ENCODE measurements around the gene TRMT2A. TPM values are rescaled to one million over a fixed set of nuclear protein-coding genes. Genes with fewer than 3 reads are reported as not detected.

Gene TRMT2A
- total RNA-seq, 2 experiments from 2014 or later: 79.3 to 84.2 TPM

- H3K9me3 ChIP-seq (ENCODE audit: control insufficient read depth in 1 of 2, insufficient read depth in 1 of 2, low read length in 2 of 2): no peaks in the 10 kb centered on the region
- no peak for TF ChIP-seq CTCF (IDR thresholded peaks at IDR 0.05)
- H3K27ac ChIP-seq (ENCODE audit: low read depth in 1 of 2, low read length in 2 of 2): no peak overlapping the region
- no peak overlapping the region for H3K4me3 ChIP-seq (ENCODE audit: low read length)
- peaks cover 15% of the 10 kb centered on the region for H3K4me1 ChIP-seq (ENCODE audit: insufficient read depth, low read length)
- intact Hi-C loops (cut with DNase I, micrococcal nuclease): no loop called here
- no peak for ATAC-seq (ENCODE audit: poor library complexity)
- Mint-ChIP-seq H3K4me3 (no peak overlapping the region), H3K9me3 (no peaks in the 10 kb centered on the region), H3K27ac (no peak overlapping the region), H3K27me3 (no peaks in the 10 kb centered on the region), H3K36me3 (ENCODE audit: low read depth) (no peaks in the 10 kb centered on the region), H3K4me1 (ENCODE audit: low read depth) (no peaks in the 10 kb centered on the region)
- ChIA-PET POLR2A (no interaction called here), CTCF (no interaction called here)
- no peak for DNase-seq
- H3K27me3 ChIP-seq (ENCODE audit: control insufficient read depth in 1 of 2, insufficient read depth in 2 of 2, low read length in 2 of 2): peaks cover 4 to 6% of the 10 kb centered on the region in 2 experiments
- no peaks in the 10 kb centered on the region for H3K36me3 ChIP-seq (ENCODE audit: insufficient read depth, low read length)
These were observed 34.2 kb upstream of the TRMT2A start for GRCh38 chr22:20151276-20151588.

DNA sequence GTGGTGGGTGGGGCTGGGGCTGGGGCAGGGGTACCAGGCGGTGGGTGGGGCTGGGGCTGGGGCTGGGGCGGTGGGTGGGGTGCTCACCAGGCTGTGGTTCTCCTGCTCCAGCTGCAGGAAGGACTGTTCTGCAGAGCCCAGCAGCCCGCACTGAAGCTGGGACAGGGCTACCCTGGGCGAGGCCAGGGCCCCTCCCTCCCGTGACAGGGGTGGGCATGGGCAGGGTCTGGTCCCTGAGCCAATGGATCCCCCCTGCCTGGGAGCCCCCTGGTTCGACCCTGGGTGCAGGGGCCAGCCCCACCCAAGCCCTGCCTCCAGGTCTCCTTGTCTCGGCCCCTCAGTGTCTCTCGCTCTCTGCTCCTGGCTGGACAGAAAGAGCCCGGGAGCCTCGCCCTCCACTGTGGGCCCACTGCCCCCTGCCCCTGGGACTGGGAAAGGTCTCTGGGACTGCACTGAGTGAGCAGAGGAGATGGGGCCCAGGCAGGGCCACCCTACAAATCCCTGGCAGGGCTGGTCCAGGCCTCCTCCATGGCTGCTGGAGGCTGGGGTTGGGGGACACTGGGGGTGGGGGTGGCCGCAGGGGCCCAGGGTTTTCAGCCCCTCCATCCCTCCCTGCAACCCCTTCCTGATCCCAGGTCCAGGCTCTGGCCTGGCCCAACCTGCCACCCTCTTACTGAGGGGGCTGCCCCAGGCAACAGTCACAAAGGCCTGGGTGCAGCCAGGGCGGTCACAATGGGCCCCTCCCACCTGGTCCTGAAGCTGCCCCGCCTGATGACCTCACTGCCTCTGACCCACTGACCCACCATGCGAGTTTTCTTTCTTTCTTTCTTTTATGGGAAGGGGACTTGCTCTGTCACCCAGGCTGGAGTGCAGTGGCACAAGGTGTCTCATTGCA lies 33.6 kb upstream of the TRMT2A start, which contains the start of gene CCDC188:
Gene CCDC188 (minus strand): TSS at position 675 of the 895 bp plus-strand sequence. CDS start 69 bp downstream, at position 606.
- peaks cover 0 to 4% of the 10 kb centered on the region in 2 experiments for H3K27me3 ChIP-seq (ENCODE audit: control insufficient read depth in 1 of 2, insufficient read depth in 2 of 2, low read length in 2 of 2)
- Mint-ChIP-seq H3K27ac (no peak within 1 kb of the TSS), H3K36me3 (ENCODE audit: low read depth) (no peaks in the 10 kb centered on the region), H3K4me3 (no peak within 1 kb of the TSS), H3K4me1 (ENCODE audit: low read depth) (no peaks in the 10 kb centered on the region), H3K27me3 (no peaks in the 10 kb centered on the region), H3K9me3 (no peaks in the 10 kb centered on the region)
- ChIA-PET POLR2A (no interaction called here), CTCF (no interaction called here)
- DNase-seq: no peak
- no peak for ATAC-seq (ENCODE audit: poor library complexity)
- H3K9me3 ChIP-seq (ENCODE audit: control insufficient read depth in 1 of 2, insufficient read depth in 1 of 2, low read length in 2 of 2): no peaks in the 10 kb centered on the region
- no peak for TF ChIP-seq CTCF (IDR thresholded peaks at IDR 0.05)
- intact Hi-C loops (cut with DNase I, micrococcal nuclease): no loop called here
- H3K27ac ChIP-seq (ENCODE audit: low read depth in 1 of 2, low read length in 2 of 2): no peak within 1 kb of the TSS
- H3K36me3 ChIP-seq (ENCODE audit: insufficient read depth, low read length): no peaks in the 10 kb centered on the region
- peaks cover 13% of the 10 kb centered on the region for H3K4me1 ChIP-seq (ENCODE audit: insufficient read depth, low read length)
- no peak within 1 kb of the TSS for H3K4me3 ChIP-seq (ENCODE audit: low read length)

DNA sequence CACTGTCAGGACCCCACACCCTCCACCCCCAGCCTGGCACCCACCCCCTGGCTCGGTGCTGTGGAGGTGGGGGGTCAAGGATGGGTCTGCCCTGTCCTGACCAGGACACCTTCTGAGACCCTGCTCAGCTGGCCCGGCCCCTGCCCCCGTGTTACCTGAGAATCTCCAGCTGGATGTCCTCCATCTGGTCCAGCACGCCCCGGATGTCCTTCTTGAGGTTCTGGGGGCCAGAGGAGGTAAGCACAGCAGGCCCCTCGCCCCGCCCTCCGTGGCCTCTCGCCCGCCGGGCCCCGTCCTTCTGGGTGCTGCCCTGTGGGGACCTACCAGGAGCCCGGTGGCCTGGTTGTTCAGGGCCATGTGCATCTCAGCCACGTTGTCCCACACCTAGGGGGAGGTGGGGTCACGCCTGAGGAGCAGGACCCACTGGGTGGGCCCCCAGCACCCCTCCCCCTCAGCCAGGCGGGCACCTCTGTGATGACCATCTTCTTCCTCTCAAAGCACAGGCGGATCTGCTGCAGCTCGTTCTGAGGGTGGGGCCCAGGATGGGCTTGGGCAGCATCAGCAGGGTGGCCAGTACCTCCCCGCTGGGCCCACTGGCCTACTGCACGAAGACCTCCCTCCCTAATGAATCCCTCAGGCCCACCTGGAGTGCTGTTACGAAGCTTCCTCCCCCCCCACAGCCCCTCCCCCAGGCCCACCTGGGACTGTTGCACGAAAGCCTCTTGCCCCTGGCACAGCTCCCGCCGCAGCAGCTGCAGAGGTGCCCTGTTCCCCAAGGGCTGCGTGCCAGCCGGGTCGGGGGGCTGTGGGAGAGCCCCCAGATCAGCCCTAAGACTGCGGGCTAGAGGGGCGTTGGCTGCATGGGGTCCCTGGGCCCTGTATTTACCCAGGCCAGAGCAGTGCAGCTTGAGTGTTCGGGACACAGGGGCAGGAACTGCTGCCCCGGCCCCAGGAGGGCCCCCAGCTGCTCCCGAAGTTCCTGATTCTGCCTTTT lies 32.5 kb upstream of the TRMT2A start:
- intact Hi-C loops (cut with DNase I, micrococcal nuclease): no loop called here
- DNase-seq (no peak), ATAC-seq (ENCODE audit: poor library complexity) (no peak)
- Histone ChIP-seq H3K4me3 (ENCODE audit: low read length) (no peak overlapping the region), H3K36me3 (ENCODE audit: insufficient read depth, low read length) (no peaks in the 10 kb centered on the region), H3K9me3 (ENCODE audit: control insufficient read depth in 1 of 2, insufficient read depth in 1 of 2, low read length in 2 of 2) (no peaks in the 10 kb centered on the region), H3K4me1 (ENCODE audit: insufficient read depth, low read length) (peaks cover 2% of the 10 kb centered on the region), H3K27me3 (ENCODE audit: control insufficient read depth in 1 of 2, insufficient read depth in 2 of 2, low read length in 2 of 2) (peaks cover 0 to under 1% of the 10 kb centered on the region in 2 experiments), H3K27ac (ENCODE audit: low read depth in 1 of 2, low read length in 2 of 2) (no peak overlapping the region)
- POLR2A ChIA-PET: no interaction called here
- Mint-ChIP-seq H3K36me3 (ENCODE audit: low read depth) (no peaks in the 10 kb centered on the region), H3K4me3 (no peak overlapping the region), H3K27ac (no peak overlapping the region), H3K27me3 (no peaks in the 10 kb centered on the region), H3K4me1 (ENCODE audit: low read depth) (no peaks in the 10 kb centered on the region), H3K9me3 (no peaks in the 10 kb centered on the region)
- CTCF ChIA-PET: no interaction called here
- TF ChIP-seq CTCF (IDR thresholded peaks at IDR 0.05): no peak

All from CD4-positive, alpha-beta T cell (primary cell).